DND-41 (cell line): Measurements from ENCODE around the gene TMEM151A.

Source experiments
- ATAC-seq: fragments of 200-7000 bp; cut with Tn5 transposase; 3 replicates; pipeline ENCODE4 v1.9.1; 2021; ENCODE audit warnings: low read depth; ENCODE audit not compliant: insufficient read depth
- DNase-seq: peaks from one replicate; pipeline ENCODE4 v3.0.0-alpha.2; 2020
- H2AFZ ChIP-seq: 2 replicates; pipeline ENCODE4 v1.6.0; 2012; ENCODE audit warnings: low read depth, low read length
- H3K27ac ChIP-seq: 2 replicates; pipeline ENCODE4 v1.5.1; 2012; ENCODE audit warnings: low read length, inconsistent platforms
- H3K27me3 ChIP-seq: fragments of 200-600 bp; sonication (generic); 2 replicates; pipeline ENCODE4 v1.6.0; 2012; ENCODE audit warnings: low read length, mild to moderate bottlenecking, inconsistent platforms; ENCODE audit not compliant: insufficient read depth, poor library complexity
- H3K36me3 ChIP-seq: 2 replicates; pipeline ENCODE4 v1.5.1; 2012; ENCODE audit warnings: low read length, inconsistent platforms; ENCODE audit not compliant: insufficient read depth
- H3K4me1 ChIP-seq: 2 replicates; pipeline ENCODE4 v1.5.1; 2012; ENCODE audit warnings: mild to moderate bottlenecking, low read length; ENCODE audit not compliant: insufficient read depth
- H3K4me2 ChIP-seq: 2 replicates; pipeline ENCODE4 v1.6.0; 2012; ENCODE audit warnings: mild to moderate bottlenecking, moderate library complexity, low read length, inconsistent platforms; ENCODE audit not compliant: insufficient read depth
- H3K4me3 ChIP-seq, 2 experiments: fragments of 200-600 bp in 1 of 2; shearing (Covaris generic) in 1 of 2; 2 replicates each; pipeline ENCODE4 v1.5.1; 2012 to 2016; ENCODE audit warnings: inconsistent platforms in 2 of 2, low read length in 2 of 2, mild to moderate bottlenecking in 2 of 2, low read depth in 1 of 2, moderate library complexity in 1 of 2
- H3K79me2 ChIP-seq: 2 replicates; pipeline ENCODE4 v1.6.0; 2012; ENCODE audit warnings: low read length, inconsistent platforms; ENCODE audit not compliant: insufficient read depth
- H3K9ac ChIP-seq: 2 replicates; pipeline ENCODE4 v1.6.0; 2012; ENCODE audit warnings: low read depth, mild to moderate bottlenecking, inconsistent platforms, low read length, moderate library complexity
- H3K9me3 ChIP-seq: 2 replicates; pipeline ENCODE4 v1.5.1; 2012; ENCODE audit warnings: low read length, moderate library complexity, mild to moderate bottlenecking, inconsistent platforms; ENCODE audit not compliant: insufficient read depth, severe bottlenecking
- H4K20me1 ChIP-seq: 2 replicates; pipeline ENCODE4 v1.6.0; 2012; ENCODE audit warnings: low read length; ENCODE audit not compliant: insufficient read depth
- CTCF ChIP-seq: IDR thresholded peaks from 2 replicates; pipeline ENCODE4 v1.5.1; 2012; ENCODE audit warnings: borderline replicate concordance, low read length, moderate library complexity, mild to moderate bottlenecking; ENCODE audit not compliant: poor library complexity, severe bottlenecking; ENCODE audit errors: extremely low read depth
- EZH2 ChIP-seq: IDR thresholded peaks from 3 replicates; pipeline ENCODE4 v1.6.1; 2012; ENCODE audit warnings: borderline replicate concordance, low read depth, mild to moderate bottlenecking, moderate library complexity, low read length, inconsistent platforms; ENCODE audit not compliant: severe bottlenecking

TMEM151A gene

GRCh38 chr11:66261578-66261977 lies 30.1 kb upstream of the TMEM151A start:
- H3K4me1 ChIP-seq, result peaks cover 24% of the 10 kb centered on the region
- H3K27me3 ChIP-seq, result no peaks in the 10 kb centered on the region
- H3K9me3 ChIP-seq, result no peaks in the 10 kb centered on the region
- peaks cover 24% of the 10 kb centered on the region for H3K79me2 ChIP-seq
- H3K4me2 ChIP-seq, result no peak overlapping the region
- TF ChIP-seq EZH2 (no peak), CTCF (no peak)
- H3K36me3 ChIP-seq, result peaks cover 79% of the 10 kb centered on the region
- ATAC-seq (no peak), DNase-seq (no peak)
- H4K20me1 ChIP-seq, result peaks cover 32% of the 10 kb centered on the region
- no peak overlapping the region for H3K4me3 ChIP-seq
- H3K9ac ChIP-seq, result no peak overlapping the region
- H3K27ac ChIP-seq, result no peak overlapping the region
- H2AFZ ChIP-seq, result no peak overlapping the region

GRCh38 chr11:66262191-66262590 lies 29.5 kb upstream of the TMEM151A start:
- Histone ChIP-seq H3K9me3 (no peaks in the 10 kb centered on the region), H3K4me2 (no peak overlapping the region), H4K20me1 (peaks cover 38% of the 10 kb centered on the region), H3K4me1 (peaks cover 22% of the 10 kb centered on the region), H3K27ac (no peak overlapping the region), H3K36me3 (peaks cover 80% of the 10 kb centered on the region), H3K4me3 (no peak overlapping the region), H3K79me2 (peaks cover 24% of the 10 kb centered on the region), H2AFZ (no peak overlapping the region), H3K27me3 (no peaks in the 10 kb centered on the region), H3K9ac (no peak overlapping the region)
- no peak for ATAC-seq
- no peak for TF ChIP-seq CTCF
- TF ChIP-seq EZH2, result no peak
- no peak for DNase-seq

- peaks cover 24% of the 10 kb centered on the region for H3K4me1 ChIP-seq
- peaks cover 24% of the 10 kb centered on the region for H3K79me2 ChIP-seq
- H2AFZ ChIP-seq, result no peak overlapping the region
- TF ChIP-seq EZH2, result no peak
- no peak for TF ChIP-seq CTCF
- no peaks in the 10 kb centered on the region for H3K27me3 ChIP-seq
- no peak overlapping the region for H3K4me2 ChIP-seq
- H3K27ac ChIP-seq, result no peak overlapping the region
- no peaks in the 10 kb centered on the region for H3K9me3 ChIP-seq
- no peak overlapping the region for H3K9ac ChIP-seq
- ATAC-seq (no peak), DNase-seq (no peak)
- no peak overlapping the region for H3K4me3 ChIP-seq
- peaks cover 38% of the 10 kb centered on the region for H4K20me1 ChIP-seq
- peaks cover 80% of the 10 kb centered on the region for H3K36me3 ChIP-seq
Observed at GRCh38 chr11:66262696-66263095, 29.0 kb upstream of the TMEM151A start.

- no peaks in the 10 kb centered on the region for H3K9me3 ChIP-seq
- H3K9ac ChIP-seq, result no peak overlapping the region
- no peaks in the 10 kb centered on the region for H3K27me3 ChIP-seq
- TF ChIP-seq EZH2 (no peak), CTCF (no peak)
- peaks cover 29% of the 10 kb centered on the region for H3K4me1 ChIP-seq
- ATAC-seq (no peak), DNase-seq (no peak)
- H3K36me3 ChIP-seq, result peaks cover 80% of the 10 kb centered on the region
- H3K27ac ChIP-seq, result no peak overlapping the region
- no peak overlapping the region for H2AFZ ChIP-seq
- H3K4me2 ChIP-seq, result no peak overlapping the region
- H3K4me3 ChIP-seq, result no peak overlapping the region
- peaks cover 34% of the 10 kb centered on the region for H4K20me1 ChIP-seq
- H3K79me2 ChIP-seq, result peaks cover 21% of the 10 kb centered on the region
Observed at GRCh38 chr11:66263231-66263630, 28.5 kb upstream of the TMEM151A start.
